ENCODE measurements around the gene ARRB1.

GRCh38 chr11:75287579-75287978, 63.9 kb downstream of the ARRB1 start:
- TF ChIP-seq SRF (IDR thresholded peaks at IDR 0.05; ENCODE audit: low read depth) (no peak), YY1 (IDR thresholded peaks at IDR 0.05; ENCODE audit: extremely low read depth, insufficient replicate concordance, low read depth, low read length) (no peak), CTCF (IDR thresholded peaks at IDR 0.05 in 2 of 3, conservative IDR thresholded peaks at IDR 0.05 in 1 of 3; ENCODE audit: borderline replicate concordance in 1 of 3, insufficient read depth in 1 of 3, low read depth in 2 of 3, low read length in 2 of 3) (no peak), MAX (IDR thresholded peaks at IDR 0.05) (no peak), POLR2A (IDR thresholded peaks at IDR 0.05; ENCODE audit: borderline replicate concordance, extremely low read depth, insufficient read depth, insufficient read length) (no peak), REST (IDR thresholded peaks at IDR 0.05; ENCODE audit: low read depth) (no peak), CEBPB (IDR thresholded peaks at IDR 0.05; ENCODE audit: low read depth) (no peak)
